KBM-7 (cell line): ENCODE data around the gene PPFIBP1.

Experiments
- DNase-seq: peaks from one replicate; pipeline ENCODE4 v3.0.0-alpha.2; 2015
- in situ Hi-C: fragments of 300-500 bp; cut with MboI; formaldehyde crosslinking; loops from 2 replicates; pipeline ENCODE4 v1.14.3; 2020; ENCODE audit warnings: low sequenced_read_pairs, low pct_unique_long_range_greater_than_20kb, mixed read lengths

The PPFIBP1 gene

GRCh38 chr12:27554421-27555186, 30.6 kb downstream of the PPFIBP1 start:
- in situ Hi-C loops, result no loop called here
- no peak for DNase-seq

- in situ Hi-C loops, result no loop called here
- peak; percentile 57 for DNase-seq
Measured at GRCh38 chr12:27555361-27555760, 31.4 kb downstream of the PPFIBP1 start.

DNA sequence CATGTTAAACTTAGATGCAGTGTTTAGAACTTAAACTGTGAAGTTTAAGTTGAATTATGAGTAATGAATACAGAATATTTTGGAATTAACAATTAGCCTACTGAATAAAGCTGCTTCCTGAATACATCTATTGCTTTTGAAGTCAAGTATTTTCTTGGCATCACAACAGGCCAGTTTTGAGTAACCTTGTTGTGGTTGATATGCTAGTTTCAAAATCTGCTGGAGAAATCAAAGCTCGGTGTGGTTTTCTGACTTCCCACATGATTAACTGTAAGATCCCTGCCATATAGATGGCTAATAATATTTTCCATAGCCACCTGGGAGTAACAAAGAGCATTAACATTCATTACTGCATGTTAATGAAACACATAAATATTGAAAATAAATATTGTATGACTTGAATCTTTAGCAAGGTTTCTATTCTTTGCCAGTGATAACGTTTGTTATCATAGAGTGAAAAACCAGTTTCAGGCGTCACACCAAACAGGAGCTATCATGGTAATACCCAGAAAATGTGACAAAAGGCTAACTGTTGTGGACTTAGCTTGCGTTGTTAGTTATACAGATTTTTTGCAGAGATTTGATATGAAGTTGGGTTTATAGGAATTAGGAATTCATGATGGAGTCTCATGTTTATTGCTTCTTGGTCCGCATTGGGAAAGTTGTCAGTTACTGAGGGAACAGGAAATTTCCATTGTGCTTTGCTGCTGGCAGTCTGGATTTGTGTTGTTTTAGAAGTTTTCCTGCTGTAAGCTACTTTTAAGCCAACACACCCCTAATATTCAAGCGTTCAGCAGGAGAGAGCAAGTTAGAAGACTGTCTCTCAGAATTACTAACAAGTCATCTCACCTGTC, 32.1 kb downstream of the PPFIBP1 start:
- DNase-seq, result no peak
- in situ Hi-C loops, result no loop called here

DNA sequence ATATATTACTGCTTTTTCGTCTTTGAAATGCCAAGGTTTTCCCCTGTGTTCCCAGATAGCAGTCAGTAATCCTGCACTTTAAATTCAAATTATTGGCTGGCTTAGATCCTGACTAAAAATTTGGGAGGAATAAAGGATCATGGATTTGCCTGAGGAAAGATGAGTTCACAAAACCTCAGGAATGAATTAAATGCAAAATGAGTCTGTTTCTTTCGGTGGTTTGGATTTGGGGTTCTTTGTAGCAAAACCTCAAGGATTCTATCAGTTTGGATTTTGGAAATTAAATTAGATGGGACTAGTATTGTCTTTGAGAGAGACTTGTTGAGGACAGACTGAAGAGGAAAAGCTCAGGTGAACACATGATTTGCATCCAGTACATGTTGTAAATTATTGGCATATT, 36.1 kb downstream of the PPFIBP1 start:
- in situ Hi-C loops, result no loop called here
- DNase-seq, result no peak

DNA sequence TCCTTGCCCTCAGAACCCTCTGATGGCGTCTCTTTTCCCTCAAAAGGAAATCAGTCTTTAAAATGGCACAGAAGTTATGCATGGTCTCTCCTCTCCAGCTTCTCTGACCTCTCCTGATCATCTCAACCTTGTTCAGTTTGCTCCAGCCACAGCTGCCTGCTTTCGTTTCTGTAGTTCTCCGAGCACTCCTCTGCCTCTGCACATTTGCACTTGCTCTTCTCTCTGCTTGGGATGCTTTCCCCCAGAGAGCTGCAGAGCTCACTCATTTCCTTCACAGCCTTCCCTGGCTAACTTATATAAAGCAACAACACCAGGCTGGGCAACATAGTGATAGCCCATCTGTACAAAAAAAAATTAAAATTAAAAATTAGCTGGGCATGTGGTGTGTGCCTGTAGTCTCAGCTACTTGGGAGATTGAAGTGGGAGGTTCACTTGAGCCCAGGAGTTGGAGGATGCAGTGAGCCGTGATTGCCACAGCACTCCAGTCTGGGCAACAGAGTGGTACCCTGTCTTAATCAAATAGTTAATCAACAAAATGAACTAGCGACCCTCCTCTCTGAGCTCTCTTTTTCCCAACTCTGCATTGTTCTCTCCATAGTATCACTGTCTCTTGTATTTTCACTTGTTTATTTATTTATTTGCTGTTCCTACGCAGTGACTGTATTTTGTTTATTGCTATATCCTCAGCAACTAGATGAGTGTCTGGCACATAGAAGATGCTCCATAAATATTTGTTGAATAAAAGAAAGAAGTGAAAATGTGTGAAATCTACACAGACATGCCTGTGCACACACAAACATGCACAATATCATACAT, 37.7 kb downstream of the PPFIBP1 start:
- in situ Hi-C loops, result no loop called here
- no peak for DNase-seq

DNA sequence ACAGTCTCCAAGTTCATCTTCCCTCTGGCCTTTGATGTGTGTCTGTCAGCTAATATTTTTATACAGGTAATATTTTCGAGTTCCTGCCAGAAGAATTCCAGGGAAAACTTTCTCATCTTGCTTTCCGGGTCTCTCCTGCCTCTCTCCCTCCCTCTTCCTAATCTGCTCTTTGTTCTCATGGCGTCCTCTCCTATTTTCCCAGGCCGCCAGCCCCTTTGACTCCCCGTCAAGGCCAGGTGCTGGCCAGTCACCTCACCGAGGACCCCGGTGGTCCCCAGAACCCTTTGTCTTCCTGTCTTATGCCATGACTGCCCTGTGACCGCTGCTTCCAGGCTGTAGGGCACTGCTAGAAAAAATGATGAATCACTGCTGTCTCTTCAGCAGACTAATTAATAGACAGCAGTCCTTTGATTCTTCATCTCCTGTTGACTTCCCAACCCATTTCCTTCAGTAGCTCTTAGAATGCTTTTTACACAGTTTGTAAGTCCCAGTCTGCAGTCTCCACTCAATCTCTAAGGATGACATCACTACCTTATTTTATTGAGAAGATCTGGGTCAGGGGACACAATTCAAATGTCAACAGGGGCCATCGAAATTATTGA, 40.7 kb downstream of the PPFIBP1 start:
- in situ Hi-C loops, result no loop called here
- DNase-seq, result no peak

- DNase-seq, result no peak
- in situ Hi-C loops, result no loop called here
Measured at GRCh38 chr12:27566159-27566558, 42.2 kb downstream of the PPFIBP1 start.

DNA sequence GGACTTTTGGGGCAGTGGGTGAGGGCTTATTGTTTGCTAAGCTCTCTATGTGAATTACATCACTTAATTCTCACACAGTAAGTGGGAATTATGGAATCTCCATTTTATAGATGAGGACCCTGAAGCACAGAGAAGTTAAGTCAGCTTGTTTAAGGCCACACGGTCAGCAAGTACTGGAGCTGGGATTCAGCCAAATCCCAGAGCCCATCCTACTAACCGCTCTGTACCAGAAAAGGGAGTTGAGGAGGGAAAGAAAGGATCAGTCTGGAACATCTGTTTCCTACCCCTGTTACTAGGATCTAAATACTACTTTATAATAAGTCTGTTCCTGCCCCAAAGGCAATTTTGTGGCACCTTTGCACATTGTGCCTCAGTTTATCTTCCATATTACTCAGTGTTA, 42.6 kb downstream of the PPFIBP1 start:
- in situ Hi-C loops, result no loop called here
- no peak for DNase-seq

- no peak for DNase-seq
- in situ Hi-C loops, result no loop called here
Measured at GRCh38 chr12:27571463-27571862, 47.5 kb downstream of the PPFIBP1 start.

GRCh38 chr12:27572486-27573255, 48.7 kb downstream of the PPFIBP1 start:
- in situ Hi-C loops, result no loop called here
- no peak for DNase-seq

- DNase-seq, result no peak
- in situ Hi-C loops, result no loop called here
Measured at GRCh38 chr12:27573972-27574371, 50.0 kb downstream of the PPFIBP1 start.

- DNase-seq, result no peak
- in situ Hi-C loops, result no loop called here
Measured at GRCh38 chr12:27575090-27575761, 51.2 kb downstream of the PPFIBP1 start.

DNA sequence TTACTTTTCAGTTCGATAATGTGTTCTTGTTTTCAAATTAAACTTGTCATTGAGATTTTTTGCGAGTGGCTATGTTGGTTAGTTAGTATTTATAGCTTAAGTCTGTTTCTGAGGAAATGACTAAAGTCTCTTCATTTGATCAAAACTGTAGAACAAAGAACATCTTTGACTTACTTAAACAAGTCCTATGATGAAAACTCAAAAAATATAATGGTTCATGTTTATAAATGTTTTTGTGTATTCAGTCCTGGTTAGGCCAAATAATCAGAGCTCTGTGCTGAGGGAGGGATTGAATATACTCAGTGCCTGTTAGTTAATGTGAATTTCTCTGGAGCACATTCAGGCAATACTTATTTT, 51.7 kb downstream of the PPFIBP1 start:
- in situ Hi-C loops, result no loop called here

DNA sequence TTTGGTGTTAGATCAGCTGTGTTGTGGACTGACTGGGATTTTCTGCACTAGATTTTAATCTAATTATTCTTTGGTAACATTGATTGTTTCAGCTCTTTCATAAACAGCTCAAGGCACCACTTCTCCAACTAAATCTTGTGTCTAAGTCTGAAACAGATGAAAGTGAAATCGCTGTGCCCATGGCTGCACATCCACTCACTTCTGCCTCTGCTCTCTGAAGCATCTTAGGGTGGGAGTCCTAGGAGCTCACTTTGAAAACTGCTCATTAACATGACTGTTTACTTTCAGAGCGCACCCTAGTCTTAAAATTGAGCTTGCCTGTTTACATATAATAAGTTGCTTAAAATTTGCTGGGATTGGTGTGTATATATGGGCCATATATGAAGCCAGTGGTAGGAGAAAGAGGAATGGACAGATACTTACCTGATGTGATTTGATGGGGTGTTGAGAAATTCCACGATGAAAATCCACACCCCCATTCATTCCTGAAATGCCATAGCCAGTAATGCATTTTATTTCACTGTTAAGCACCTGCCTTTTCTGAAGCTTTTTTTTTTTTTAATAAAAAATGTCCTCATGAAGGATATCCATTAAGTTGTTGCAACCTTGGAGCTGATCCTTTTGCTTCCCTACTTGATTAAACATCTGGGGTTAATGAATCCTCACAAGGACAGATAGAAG, 52.8 kb downstream of the PPFIBP1 start:
- in situ Hi-C loops, result no loop called here
- no peak for DNase-seq

More for the DNA sequence above, 51.7 kb downstream of the PPFIBP1 start:
- no peak for DNase-seq

- in situ Hi-C loops, result no loop called here
- DNase-seq, result no peak
Measured at GRCh38 chr12:27577688-27578087, 53.7 kb downstream of the PPFIBP1 start.

DNA sequence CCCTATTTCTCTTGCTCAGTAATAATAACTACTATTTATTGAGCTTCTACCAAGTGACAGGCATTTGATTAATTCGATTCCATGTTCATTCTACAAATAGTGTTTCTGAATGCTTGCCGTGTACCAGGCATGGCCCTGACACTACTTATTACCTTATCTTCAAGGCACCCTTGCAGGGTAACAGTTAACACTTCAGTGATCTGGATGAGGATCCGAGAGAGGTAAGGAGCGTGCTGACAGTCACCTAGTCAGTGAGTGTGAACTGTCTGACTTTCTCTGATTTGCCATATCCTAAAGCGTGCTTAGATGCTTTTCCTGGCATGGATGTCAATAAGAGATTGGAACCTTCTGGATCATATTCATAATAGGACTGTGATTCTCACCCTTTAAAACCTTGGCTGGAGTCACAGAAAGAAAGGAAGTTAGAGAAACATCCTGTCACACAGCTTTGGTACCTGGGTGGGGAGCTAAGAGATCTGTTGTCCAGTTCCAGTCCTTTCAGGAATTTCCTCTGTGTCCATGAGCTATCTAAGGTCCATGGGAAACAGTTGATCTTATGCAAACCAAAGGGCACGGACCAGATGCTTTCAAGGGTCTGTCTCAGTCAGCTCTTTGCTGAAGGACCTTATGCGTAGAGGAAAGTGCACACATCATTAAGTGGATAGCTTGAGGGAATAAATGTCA, 54.8 kb downstream of the PPFIBP1 start:
- DNase-seq, result no peak
- in situ Hi-C loops, result no loop called here
